ENCODE results near the gene SMAD2.

DNA sequence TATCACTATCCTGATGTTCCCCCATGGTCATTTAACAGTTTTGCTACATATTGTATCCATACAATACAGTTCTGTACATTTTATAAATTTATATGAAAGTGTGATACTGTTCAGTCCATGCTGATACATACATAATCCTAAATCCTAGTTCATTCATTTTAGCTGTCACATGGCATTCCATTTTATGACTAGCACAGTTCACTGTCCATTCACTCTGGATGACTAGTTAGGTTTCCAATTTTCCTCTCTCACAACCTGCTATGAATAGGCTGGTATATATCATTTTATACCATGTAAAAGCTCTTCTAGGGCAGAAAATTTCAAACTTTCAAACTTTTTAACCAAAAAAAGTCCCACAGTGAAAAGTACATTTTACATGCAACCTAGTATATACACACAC, 15.2 kb downstream of the SMAD2 start:
- TF ChIP-seq, protein P1, sequence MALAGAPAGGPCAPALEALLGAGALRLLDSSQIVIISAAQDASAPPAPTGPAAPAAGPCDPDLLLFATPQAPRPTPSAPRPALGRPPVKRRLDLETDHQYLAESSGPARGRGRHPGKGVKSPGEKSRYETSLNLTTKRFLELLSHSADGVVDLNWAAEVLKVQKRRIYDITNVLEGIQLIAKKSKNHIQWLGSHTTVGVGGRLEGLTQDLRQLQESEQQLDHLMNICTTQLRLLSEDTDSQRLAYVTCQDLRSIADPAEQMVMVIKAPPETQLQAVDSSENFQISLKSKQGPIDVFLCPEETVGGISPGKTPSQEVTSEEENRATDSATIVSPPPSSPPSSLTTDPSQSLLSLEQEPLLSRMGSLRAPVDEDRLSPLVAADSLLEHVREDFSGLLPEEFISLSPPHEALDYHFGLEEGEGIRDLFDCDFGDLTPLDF (CRISPR knock-in tag; IDR thresholded peaks at IDR 0.05): no peak
- no peak for TF ChIP-seq KLF10 (CRISPR knock-in tag; IDR thresholded peaks at IDR 0.05)
